Neuronal stem cell (in vitro differentiated cells): ENCODE results near the gene PDE7B.

Source experiments
- DNase-seq: peaks from one replicate; pipeline ENCODE4 v3.0.0-alpha.2; 2013; ENCODE audit warnings: low spot score
- H2AFZ ChIP-seq: one replicate; pipeline ENCODE4 v1.6.1; 2013; ENCODE audit warnings: mild to moderate bottlenecking, low read length, inconsistent platforms
- H2AK5ac ChIP-seq: 2 replicates; pipeline ENCODE4 v1.6.1; 2013; ENCODE audit warnings: low read depth, mild to moderate bottlenecking, inconsistent platforms, low read length, moderate library complexity, mixed read lengths
- H2BK120ac ChIP-seq: 2 replicates; pipeline ENCODE4 v1.6.1; 2013; ENCODE audit warnings: low read depth, mild to moderate bottlenecking, inconsistent platforms, low read length, moderate library complexity, mixed read lengths
- H2BK12ac ChIP-seq: one replicate; pipeline ENCODE4 v1.6.1; 2013; ENCODE audit warnings: low read length, inconsistent platforms
- H2BK15ac ChIP-seq: 2 replicates; pipeline ENCODE4 v1.6.1; 2013; ENCODE audit warnings: mild to moderate bottlenecking, low read length, inconsistent platforms, mixed read lengths
- H2BK5ac ChIP-seq: one replicate; pipeline ENCODE4 v1.6.1; 2013; ENCODE audit warnings: inconsistent platforms, mild to moderate bottlenecking, low read length, moderate library complexity
- H3K14ac ChIP-seq: one replicate; pipeline ENCODE4 v1.6.1; 2013; ENCODE audit warnings: low read length, inconsistent platforms
- H3K18ac ChIP-seq: 2 replicates; pipeline ENCODE4 v1.6.1; 2013; ENCODE audit warnings: low read length, inconsistent platforms
- H3K23ac ChIP-seq: 2 replicates; pipeline ENCODE4 v1.6.1; 2013; ENCODE audit warnings: low read depth, mild to moderate bottlenecking, mixed read lengths, low read length, inconsistent platforms; ENCODE audit not compliant: poor library complexity
- H3K27ac ChIP-seq: replicated peaks from 3 replicates; pipeline ENCODE4 v1.5.1; 2013; ENCODE audit warnings: low read length, inconsistent platforms
- H3K27me3 ChIP-seq, 3 experiments: 2 replicates each; pipeline ENCODE4 v1.6.1; 2013; ENCODE audit warnings: low read length in 3 of 3, mild to moderate bottlenecking in 2 of 3, inconsistent platforms in 1 of 3, low read depth in 1 of 3, mixed read lengths in 1 of 3, moderate library complexity in 1 of 3; ENCODE audit not compliant: control insufficient read depth in 3 of 3, insufficient read depth in 3 of 3
- H3K36me3 ChIP-seq, 2 donors: replicated peaks in 1 of 2; 2 replicates each; pipeline ENCODE4 v1.6.1; 2013; ENCODE audit warnings: low read length in 2 of 2; ENCODE audit not compliant: control insufficient read depth in 2 of 2, insufficient read depth in 2 of 2
- H3K4ac ChIP-seq: 2 replicates; pipeline ENCODE4 v1.6.1; 2013; ENCODE audit warnings: inconsistent platforms, mild to moderate bottlenecking, low read length, moderate library complexity
- H3K4me1 ChIP-seq, 2 donors: 1 replicate in 1 of 2; 2 replicates in 1 of 2; pipeline ENCODE4 v1.6.1; 2013; ENCODE audit warnings: low read length in 2 of 2, low read depth in 1 of 2; ENCODE audit not compliant: control insufficient read depth in 2 of 2, insufficient read depth in 1 of 2
- H3K4me2 ChIP-seq: one replicate; pipeline ENCODE4 v1.6.1; 2013; ENCODE audit warnings: mild to moderate bottlenecking, low read length, inconsistent platforms; ENCODE audit not compliant: insufficient read depth, poor library complexity, severe bottlenecking
- H3K4me3 ChIP-seq, 2 donors: 2 replicates each; pipeline ENCODE4 v1.5.1; 2013; ENCODE audit warnings: low read length in 2 of 2, mild to moderate bottlenecking in 2 of 2, inconsistent platforms in 1 of 2, moderate library complexity in 1 of 2
- H3K79me1 ChIP-seq: one replicate; pipeline ENCODE4 v1.6.1; 2013; ENCODE audit warnings: low read depth, mild to moderate bottlenecking, inconsistent platforms, low read length, moderate library complexity
- H3K9ac ChIP-seq: one replicate; pipeline ENCODE4 v1.6.1; 2013; ENCODE audit warnings: mild to moderate bottlenecking, low read depth, low read length, inconsistent platforms; ENCODE audit not compliant: poor library complexity
- H3K9me3 ChIP-seq, 2 donors: replicated peaks in 1 of 2; 2 replicates each; pipeline versions ENCODE3 to v1.6.1; 2013; ENCODE audit warnings: low read length in 2 of 2, mild to moderate bottlenecking in 2 of 2, inconsistent platforms in 1 of 2, low read depth in 1 of 2, mixed read lengths in 1 of 2, moderate library complexity in 1 of 2; ENCODE audit not compliant: control insufficient read depth in 2 of 2, insufficient read depth in 1 of 2
- H4K8ac ChIP-seq: one replicate; pipeline ENCODE4 v1.6.1; 2013; ENCODE audit warnings: low read depth, mild to moderate bottlenecking, inconsistent platforms, low read length, moderate library complexity
- H4K91ac ChIP-seq: one replicate; pipeline ENCODE4 v1.6.1; 2013; ENCODE audit warnings: low read length, low read depth, mild to moderate bottlenecking, inconsistent platforms; ENCODE audit not compliant: poor library complexity
- WGBS, 2 donors: extraction: QIAGEN DNeasy Blood & Tissue Kit; methylation state at CpG; one replicate each; pipeline ENCODE4 v1.1.7; 2013; ENCODE audit warnings: missing lambda C conversion rate in 2 of 2, mixed read lengths in 1 of 2; ENCODE audit not compliant: insufficient read length in 2 of 2, insufficient replicate concordance in 1 of 2; ENCODE audit errors: extremely low coverage in 2 of 2; 5-methylcytosine and 5-hydroxymethylcytosine counted together

Gene PDE7B

DNA sequence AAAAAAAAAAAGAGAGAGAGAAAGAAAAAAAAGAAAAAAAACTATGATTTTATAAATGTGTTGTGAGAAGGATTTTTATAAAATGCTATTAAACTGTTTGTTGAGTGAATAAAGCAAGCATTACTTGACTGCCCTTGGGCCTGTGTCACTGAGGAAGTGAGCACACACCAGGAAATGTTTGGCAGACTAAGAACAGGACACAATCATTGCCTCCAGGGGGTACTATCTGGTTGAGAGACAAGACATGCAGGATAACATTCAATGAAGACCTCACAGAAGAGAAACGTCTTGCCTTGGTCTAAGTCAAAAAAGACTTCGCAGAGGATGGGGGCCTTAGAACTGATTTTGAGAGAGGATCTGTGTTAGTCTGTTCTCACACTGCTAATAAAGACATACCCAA lies 358.0 kb downstream of the PDE7B start:
- no peaks in the 10 kb centered on the region for H3K79me1 ChIP-seq
- no peak for DNase-seq
- H3K36me3 ChIP-seq: no peaks in the 10 kb centered on the region
- WGBS, 2 donors: no CpG with 5 or more reads among the region's 2 CpGs
- no peak overlapping the region for H3K27ac ChIP-seq
- H3K9me3 ChIP-seq: peaks cover 0 to 2% of the 10 kb centered on the region in 2 donors
- no peak overlapping the region for H4K8ac ChIP-seq
- no peak overlapping the region for H2BK120ac ChIP-seq
- H3K4me2 ChIP-seq: no peak overlapping the region
- H3K4me3 ChIP-seq: no peak overlapping the region
- H2AFZ ChIP-seq: no peak overlapping the region
- H3K9ac ChIP-seq: no peak overlapping the region
- H3K4me1 ChIP-seq: no peaks in the 10 kb centered on the region
- no peak overlapping the region for H3K4ac ChIP-seq
- H3K18ac ChIP-seq: no peak overlapping the region
- no peak overlapping the region for H2BK15ac ChIP-seq
- no peaks in the 10 kb centered on the region for H3K27me3 ChIP-seq
- no peak overlapping the region for H2AK5ac ChIP-seq
- no peak overlapping the region for H3K14ac ChIP-seq
- no peak overlapping the region for H2BK5ac ChIP-seq
- H4K91ac ChIP-seq: no peak overlapping the region
- no peak overlapping the region for H3K23ac ChIP-seq
- H2BK12ac ChIP-seq: no peak overlapping the region

GRCh38 chr6:136210398-136211165 lies 359.1 kb downstream of the PDE7B start:
- H3K4me3 ChIP-seq: no peak overlapping the region
- H3K27me3 ChIP-seq: no peaks in the 10 kb centered on the region
- no peak overlapping the region for H3K4ac ChIP-seq
- H3K9ac ChIP-seq: no peak overlapping the region
- H3K18ac ChIP-seq: no peak overlapping the region
- no peaks in the 10 kb centered on the region for H3K79me1 ChIP-seq
- H2AK5ac ChIP-seq: no peak overlapping the region
- H3K14ac ChIP-seq: no peak overlapping the region
- H2BK5ac ChIP-seq: no peak overlapping the region
- no peaks in the 10 kb centered on the region for H3K36me3 ChIP-seq
- peaks cover 0 to under 1% of the 10 kb centered on the region in 2 donors for H3K9me3 ChIP-seq
- no peak overlapping the region for H4K91ac ChIP-seq
- no peak overlapping the region for H4K8ac ChIP-seq
- H2BK120ac ChIP-seq: no peak overlapping the region
- WGBS, 2 donors: no CpG with 5 or more reads among the region's 13 CpGs
- H3K4me2 ChIP-seq: no peak overlapping the region
- H3K4me1 ChIP-seq: no peaks in the 10 kb centered on the region
- no peak overlapping the region for H2BK15ac ChIP-seq
- no peak for DNase-seq
- no peak overlapping the region for H3K23ac ChIP-seq
- no peak overlapping the region for H2BK12ac ChIP-seq
- H2AFZ ChIP-seq: no peak overlapping the region
- H3K27ac ChIP-seq: no peak overlapping the region

DNA sequence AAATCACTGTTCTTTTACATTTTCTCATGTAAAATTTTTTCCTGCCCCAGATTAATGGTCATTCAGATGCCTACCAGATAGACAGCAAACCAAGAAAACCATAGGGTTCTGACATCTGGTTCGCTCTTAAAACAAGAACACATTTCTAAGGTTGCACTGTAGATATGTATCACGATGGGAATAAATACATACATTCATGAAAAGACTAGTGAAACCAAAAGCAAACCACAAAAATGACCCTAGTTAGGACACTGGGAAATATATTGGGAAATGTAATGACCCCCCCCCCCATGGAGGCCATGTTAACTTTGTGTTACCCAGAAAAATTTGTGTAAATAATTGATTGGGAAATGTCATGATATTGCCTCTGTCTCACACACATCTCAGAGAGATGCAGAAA lies 361.1 kb downstream of the PDE7B start:
- no peak overlapping the region for H4K8ac ChIP-seq
- no peak overlapping the region for H2AK5ac ChIP-seq
- H2BK120ac ChIP-seq: no peak overlapping the region
- no peak overlapping the region for H3K4me3 ChIP-seq
- no CpG with 5 or more reads among the region's 2 CpGs for WGBS, 2 donors
- DNase-seq: no peak
- H3K4me1 ChIP-seq: no peaks in the 10 kb centered on the region
- no peak overlapping the region for H3K4ac ChIP-seq
- no peak overlapping the region for H4K91ac ChIP-seq
- no peak overlapping the region for H2AFZ ChIP-seq
- no peak overlapping the region for H3K27ac ChIP-seq
- H2BK15ac ChIP-seq: no peak overlapping the region
- no peak overlapping the region for H3K9ac ChIP-seq
- H3K4me2 ChIP-seq: no peak overlapping the region
- no peaks in the 10 kb centered on the region for H3K27me3 ChIP-seq
- H3K79me1 ChIP-seq: no peaks in the 10 kb centered on the region
- no peak overlapping the region for H3K14ac ChIP-seq
- H3K18ac ChIP-seq: no peak overlapping the region
- H2BK5ac ChIP-seq: no peak overlapping the region
- H3K9me3 ChIP-seq: no peaks in the 10 kb centered on the region
- no peaks in the 10 kb centered on the region for H3K36me3 ChIP-seq
- no peak overlapping the region for H2BK12ac ChIP-seq
- H3K23ac ChIP-seq: no peak overlapping the region

DNA sequence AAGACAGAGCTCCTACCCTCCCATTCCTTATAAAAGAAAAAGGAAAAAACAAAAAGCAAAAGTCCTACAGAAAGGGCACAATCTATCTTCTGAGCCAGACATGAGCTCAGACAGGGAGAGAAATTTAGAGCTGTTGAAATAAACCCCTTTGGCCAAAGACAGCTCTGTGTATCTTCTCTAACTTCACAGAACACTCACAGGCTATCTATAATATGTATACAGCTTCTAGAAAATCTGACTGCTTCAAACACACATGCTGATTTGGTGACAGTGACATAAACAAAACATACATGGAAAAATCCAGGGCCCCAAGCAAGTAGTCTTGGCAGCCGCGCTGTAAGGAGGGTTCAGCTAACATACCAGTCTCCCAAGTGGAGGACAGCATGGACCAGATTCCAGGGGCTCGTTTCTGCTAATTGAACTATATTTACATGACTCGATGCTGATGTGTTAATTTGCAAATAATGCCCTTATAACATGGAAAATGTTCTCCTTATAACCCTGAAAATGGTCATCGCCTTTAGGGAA lies 361.6 kb downstream of the PDE7B start:
- Histone ChIP-seq H3K27ac (no peak overlapping the region), H3K4me2 (no peak overlapping the region), H4K8ac (no peak overlapping the region), H3K4me1 (no peaks in the 10 kb centered on the region), H2BK12ac (no peak overlapping the region), H2BK5ac (no peak overlapping the region), H2BK15ac (no peak overlapping the region), H3K4ac (no peak overlapping the region), H3K9me3 (no peaks in the 10 kb centered on the region), H3K18ac (no peak overlapping the region), H2AK5ac (no peak overlapping the region), H3K23ac (no peak overlapping the region), H3K14ac (no peak overlapping the region), H2AFZ (no peak overlapping the region), H3K27me3 (no peaks in the 10 kb centered on the region), H2BK120ac (no peak overlapping the region), H4K91ac (no peak overlapping the region), H3K36me3 (no peaks in the 10 kb centered on the region), H3K9ac (no peak overlapping the region), H3K79me1 (no peaks in the 10 kb centered on the region), H3K4me3 (no peak overlapping the region)
- DNase-seq: no peak
- WGBS, 2 donors: no CpG with 5 or more reads among the region's 5 CpGs
